Measurements from ENCODE around the gene WDR87.

GRCh38 chr19:37948362-37948761 lies 42.0 kb upstream of the WDR87 start:
- no peak for TF ChIP-seq POLR2AphosphoS5 (IDR thresholded peaks at IDR 0.05; ENCODE audit: control insufficient read depth, insufficient read depth, low read depth, low read length)
- TF ChIP-seq TAF7 (tag; IDR thresholded peaks at IDR 0.05): no peak
- TF ChIP-seq CREBBP (IDR thresholded peaks at IDR 0.05; ENCODE audit: low read depth, low read length): no peak
- TF ChIP-seq ZNF24 (IDR thresholded peaks at IDR 0.05): no peak
- TF ChIP-seq ZBTB1 (CRISPR knock-in tag; IDR thresholded peaks at IDR 0.05; ENCODE audit: borderline replicate concordance, low read depth): no peak
- no peak for TF ChIP-seq FOXM1 (IDR thresholded peaks at IDR 0.05; ENCODE audit: low read depth)
- no peak for TF ChIP-seq FOXM1 (CRISPR knock-in tag; IDR thresholded peaks at IDR 0.05; ENCODE audit: low read depth)
- TF ChIP-seq SAP30 (IDR thresholded peaks at IDR 0.05; ENCODE audit: borderline replicate concordance, insufficient read depth, low read depth, low read length, poor library complexity, severe bottlenecking): no peak
- TF ChIP-seq CTCF (IDR thresholded peaks at IDR 0.05 in 2 of 3, conservative IDR thresholded peaks at IDR 0.05 in 1 of 3; ENCODE audit: insufficient read depth in 2 of 3, low read depth in 1 of 3, low read length in 3 of 3): no peak
- TF ChIP-seq ZNF143 (CRISPR knock-in tag; IDR thresholded peaks at IDR 0.05): no peak
- TF ChIP-seq EP400 (IDR thresholded peaks at IDR 0.05): no peak
- TF ChIP-seq MED1 (CRISPR knock-in tag; IDR thresholded peaks at IDR 0.05; ENCODE audit: borderline replicate concordance): no peak
- TF ChIP-seq ZNF174 (CRISPR knock-in tag; IDR thresholded peaks at IDR 0.05): no peak
- TF ChIP-seq ZBTB33 (CRISPR knock-in tag; IDR thresholded peaks at IDR 0.05): no peak

Data from K562 (cell line).